GM19193 (cell line): ENCODE results near the gene KCNH3.

Experiments used
- POLR2A ChIP-seq: IDR thresholded peaks from 4 replicates; pipeline ENCODE4 v1.6.1; 2011; ENCODE audit not compliant: insufficient read depth, insufficient read length; ENCODE audit errors: extremely low read depth

The KCNH3 gene

GRCh38 chr12:49538510-49539403 is at the start of gene KCNH3:
Gene KCNH3, plus strand, starts transcription at chr12:49539030. Its CDS starts 387 bp downstream, at chr12:49539417.
- TF ChIP-seq POLR2A = no peak

- no peak for TF ChIP-seq POLR2A
These were observed 49.7 kb upstream of the KCNH3 start for GRCh38 chr12:49489154-49489553.

- no peak for TF ChIP-seq POLR2A
These were observed 49.1 kb upstream of the KCNH3 start for GRCh38 chr12:49489720-49490119.

GRCh38 chr12:49491823-49492222 is 47.0 kb upstream of the KCNH3 start:
- no peak for TF ChIP-seq POLR2A

GRCh38 chr12:49493900-49494299 is 44.9 kb upstream of the KCNH3 start:
- no peak for TF ChIP-seq POLR2A

GRCh38 chr12:49496417-49497360 is 42.1 kb upstream of the KCNH3 start:
- TF ChIP-seq POLR2A = no peak

- no peak for TF ChIP-seq POLR2A
These were observed 36.9 kb upstream of the KCNH3 start for GRCh38 chr12:49501895-49502294.

GRCh38 chr12:49502590-49502989 is 36.2 kb upstream of the KCNH3 start:
- TF ChIP-seq POLR2A = no peak

GRCh38 chr12:49503674-49504180 is 35.1 kb upstream of the KCNH3 start:
- no peak for TF ChIP-seq POLR2A

- TF ChIP-seq POLR2A = no peak
These were observed 33.2 kb upstream of the KCNH3 start for GRCh38 chr12:49505672-49506071.

GRCh38 chr12:49507139-49507538 is 31.7 kb upstream of the KCNH3 start:
- TF ChIP-seq POLR2A = no peak

GRCh38 chr12:49511410-49511809 is 27.4 kb upstream of the KCNH3 start:
- no peak for TF ChIP-seq POLR2A

- no peak for TF ChIP-seq POLR2A
These were observed 26.3 kb upstream of the KCNH3 start for GRCh38 chr12:49512546-49512945.

- no peak for TF ChIP-seq POLR2A
These were observed 23.6 kb upstream of the KCNH3 start for GRCh38 chr12:49515266-49515665.

GRCh38 chr12:49518914-49519573 is 19.8 kb upstream of the KCNH3 start:
- TF ChIP-seq POLR2A = no peak
